ENCODE data around the gene SCUBE3. TPM values are rescaled to one million over a fixed set of nuclear protein-coding genes. Genes with fewer than 3 reads are reported as not detected.
A peak's percentile ranks its signal among the peaks of the same experiment; 100 is the strongest.

SCUBE3 gene
- total RNA-seq, 4 donors from 2014 or later = 0.37 to 0.68 (median 0.52) TPM

- intact Hi-C loops (cut with DNase I; ENCODE audit: low total_unique reads) (no loop called here), in situ Hi-C loops (cut with MboI; ENCODE audit: low pct_ligation_motif_present in 1 of 4, low pct_unique_long_range_greater_than_20kb in 1 of 4, low sequenced_read_pairs in 3 of 4) (loop anchor here in 1 of 4 donors (25.0 kb wide), 1 partner anchor 138 kb away; no protein-coding TSS in a partner anchor)
- H3K27me3 ChIP-seq = no peaks in the 10 kb centered on the region
- H3K27ac ChIP-seq = peak overlapping the region; percentile 68 to 83 (median 82)
- WGBS, 2 donors (ENCODE audit: low coverage in 1 of 2) = 64 to 67% methylated on average over 4 of the region's 4 CpGs
- no peak for TF ChIP-seq POLR2AphosphoS5 (IDR thresholded peaks at IDR 0.05)
- no peak for TF ChIP-seq EP300 (IDR thresholded peaks at IDR 0.05; ENCODE audit: low read depth)
- no peak for TF ChIP-seq POLR2A (IDR thresholded peaks at IDR 0.05)
- peaks cover 11 to 40% (median 18%) of the 10 kb centered on the region in 4 donors for H3K4me1 ChIP-seq
- no peaks in the 10 kb centered on the region for H3K9me3 ChIP-seq
- H3K36me3 ChIP-seq = no peaks in the 10 kb centered on the region
- H3K4me3 ChIP-seq = peak overlapping the region in 1 of 4 donors; percentile 59
- peak; percentile 64 for DNase-seq
Observed at GRCh38 chr6:35299674-35300073, 85.9 kb downstream of the SCUBE3 start.

GRCh38 chr6:35300848-35301247 lies 87.1 kb downstream of the SCUBE3 start:
- in situ Hi-C loops (cut with MboI; ENCODE audit: low pct_ligation_motif_present in 1 of 4, low pct_unique_long_range_greater_than_20kb in 1 of 4, low sequenced_read_pairs in 3 of 4) = loop anchor here in 1 of 4 donors (25.0 kb wide), 1 partner anchor 136 kb away; no protein-coding TSS in a partner anchor
- Histone ChIP-seq H3K27ac (peak overlapping the region; percentile 12 to 83 (median 60)), H3K4me1 (peaks cover 11 to 40% (median 18%) of the 10 kb centered on the region in 4 donors), H3K27me3 (no peaks in the 10 kb centered on the region), H3K4me3 (no peak overlapping the region), H3K36me3 (no peaks in the 10 kb centered on the region), H3K9me3 (no peaks in the 10 kb centered on the region)
- intact Hi-C loops (cut with DNase I; ENCODE audit: low total_unique reads) = no loop called here
- TF ChIP-seq CTCF (IDR thresholded peaks at IDR 0.05) = no peak
- no peak for TF ChIP-seq POLR2A (IDR thresholded peaks at IDR 0.05)
- TF ChIP-seq EP300 (IDR thresholded peaks at IDR 0.05; ENCODE audit: low read depth) = no peak
- no peak for TF ChIP-seq POLR2AphosphoS5 (IDR thresholded peaks at IDR 0.05)
- no peak for DNase-seq

Other genes with a start within 250 kb of the SCUBE3 start
- gene TCP11, start 72.6 kb upstream of the SCUBE3 start, total RNA-seq = under 1 TPM in 1 of 4 donors, not detected in 3; 0.96 TPM
- gene ZNF76, start 45.8 kb downstream of the SCUBE3 start, total RNA-seq = 10 to 100 TPM; 30.2 to 59.3 (median 35.1) TPM
- 10 to 100 TPM in 1 of 4 donors, 1 to 10 TPM in 3; 2.6 to 24.5 (median 6.8) TPM for gene DEF6, start 83.9 kb downstream of the SCUBE3 start, total RNA-seq
- 100 to 1,000 TPM in 1 of 4 donors, 10 to 100 TPM in 3; 19.8 to 110 (median 29.3) TPM for gene PPARD, start 128.6 kb downstream of the SCUBE3 start, total RNA-seq
- 10 to 100 TPM in 1 of 4 donors, 1 to 10 TPM in 2, under 1 TPM in 1; 0.75 to 30.8 (median 3.8) TPM for gene FANCE, start 238.4 kb downstream of the SCUBE3 start, total RNA-seq